T1000 (cell line): ENCODE measurements around the gene HSD11B1L.
"Not testable (repeated sequence)": the region's sequence is repeated elsewhere in the genome, so short reads cannot be mapped to it uniquely, and the experiment has no call there.

Source experiments
- DNase-seq: peaks from one replicate; lab custom pipeline; 2025; ENCODE audit warnings: mixed read lengths; lab: John Stamatoyannopoulos, UW

The HSD11B1L gene

GRCh38 chr19:5686647-5687359 lies 6.0 kb downstream of the HSD11B1L start:
- DNase-seq: peak; percentile 98

- DNase-seq: peak; percentile 69
These were observed 6.8 kb downstream of the HSD11B1L start for GRCh38 chr19:5687360-5688198.

DNA sequence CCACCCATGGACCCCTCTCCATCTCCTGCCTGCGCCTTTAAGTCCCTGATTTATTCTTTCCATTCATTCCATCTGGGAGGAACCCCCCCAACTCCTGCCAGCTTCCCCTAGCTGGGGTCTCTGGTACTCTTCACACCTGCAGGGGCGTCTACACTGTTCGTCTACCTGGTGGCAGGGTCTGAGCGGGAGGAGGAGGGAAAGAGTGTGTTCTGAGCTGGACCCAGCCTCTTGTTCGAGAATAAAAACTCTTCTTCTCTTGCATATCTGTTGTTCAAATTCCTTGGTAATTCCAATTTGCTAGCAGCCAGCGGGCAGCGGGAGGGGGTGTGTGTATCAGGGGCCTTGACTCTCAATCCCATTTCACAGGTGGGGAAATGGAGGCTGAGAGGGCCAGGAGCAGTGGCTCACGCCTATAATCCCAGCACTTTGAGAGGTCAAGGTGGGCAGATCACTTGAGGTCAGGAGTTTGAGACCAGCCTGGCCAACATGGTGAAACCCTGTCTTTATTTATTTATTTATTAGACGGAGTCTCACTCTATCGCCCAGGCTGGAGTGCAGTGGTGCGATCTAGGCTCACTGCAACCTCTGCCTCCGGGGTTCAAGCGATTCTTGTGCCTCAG lies 7.5 kb downstream of the HSD11B1L start:
- DNase-seq: not testable (repeated sequence)

DNA sequence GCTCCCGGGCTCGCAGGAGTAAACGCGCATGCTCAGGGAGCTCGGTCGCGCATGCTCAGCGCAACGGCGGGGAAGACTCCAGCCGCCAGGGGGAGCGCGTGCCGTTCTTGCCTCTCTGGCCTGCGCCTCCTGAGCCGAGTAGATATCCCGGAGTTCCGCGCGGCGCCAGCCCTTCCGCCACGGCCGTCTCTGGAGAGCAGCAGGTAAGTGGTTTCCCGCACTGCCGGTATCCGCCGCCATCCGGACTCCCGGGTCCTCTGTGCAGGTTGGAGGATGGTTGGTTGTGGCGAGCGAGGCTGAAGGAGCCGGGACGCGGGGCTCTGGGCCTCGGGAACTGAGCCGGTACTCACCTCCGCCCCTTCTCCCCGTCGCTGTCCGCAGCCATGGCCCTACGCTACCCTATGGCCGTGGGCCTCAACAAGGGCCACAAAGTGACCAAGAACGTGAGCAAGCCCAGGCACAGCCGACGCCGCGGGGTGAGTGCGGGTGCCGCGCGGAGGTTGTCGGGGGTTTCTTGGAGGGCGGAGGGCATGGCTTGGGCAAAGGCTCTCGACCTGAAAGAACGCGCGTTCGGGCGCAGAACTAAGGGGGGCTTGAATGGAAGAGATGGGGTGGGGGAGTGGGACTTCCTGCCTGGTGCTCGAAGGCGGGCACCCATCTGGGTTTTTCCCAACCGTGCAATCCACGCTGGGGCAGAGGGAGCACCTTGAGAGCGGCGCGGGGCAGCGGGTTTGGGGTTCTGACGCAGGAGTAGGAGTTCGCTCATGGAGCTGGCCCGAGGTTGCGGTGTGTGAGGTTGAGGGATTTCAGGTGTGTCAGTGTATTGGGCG lies 9.5 kb downstream of the HSD11B1L start, which contains the start of gene RPL36:
RPL36 (plus strand) TSS at position 171 of the 830 bp plus-strand sequence; CDS start at position 384, 213 bp downstream.
- peak; percentile 97 for DNase-seq

- DNase-seq: no peak
These were observed 10.4 kb downstream of the HSD11B1L start for GRCh38 chr19:5690955-5691821.

DNA sequence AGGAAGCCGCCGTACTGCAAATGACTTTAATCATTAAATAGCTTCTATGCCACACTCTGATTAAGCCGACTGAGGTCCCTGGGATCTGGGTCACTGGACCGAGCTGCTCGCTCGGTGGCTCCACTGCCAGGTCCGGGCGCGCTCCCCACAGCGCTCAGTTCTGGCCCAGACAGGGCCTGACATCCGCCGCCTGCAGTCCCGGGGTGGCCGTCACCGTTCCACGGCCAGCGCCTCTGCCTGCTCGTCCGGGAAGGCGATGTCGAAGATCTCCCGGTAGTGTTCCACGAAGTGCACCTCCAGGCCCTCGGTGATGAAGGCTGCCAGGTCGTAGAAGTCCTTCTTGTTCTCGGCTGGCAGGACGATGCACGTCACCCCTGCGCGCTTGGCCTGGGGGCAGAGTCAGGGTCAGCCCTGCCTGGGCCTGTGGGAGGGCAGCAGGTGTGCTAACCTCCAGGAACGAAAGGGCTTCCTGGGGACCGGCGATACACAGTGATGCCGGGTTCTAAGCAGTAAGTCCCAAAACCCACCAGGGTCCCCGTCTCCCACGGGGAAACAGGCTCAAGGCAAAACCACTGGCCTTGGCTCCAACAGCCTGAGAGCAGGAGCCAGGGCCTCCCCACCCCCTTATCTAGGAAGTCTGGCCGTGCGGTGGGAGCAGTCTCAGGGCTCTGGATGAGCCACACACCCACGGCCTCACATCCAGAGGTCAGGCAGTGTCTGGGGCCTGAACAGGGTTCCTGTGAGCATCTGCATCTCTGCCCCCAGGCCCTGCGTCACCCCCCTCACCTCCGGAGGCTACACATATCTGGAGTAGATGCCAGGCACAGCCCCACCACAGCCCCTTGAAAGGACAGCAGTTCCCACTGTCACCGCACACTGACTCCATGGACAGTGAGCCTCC lies 11.2 kb downstream of the HSD11B1L start:
- no peak for DNase-seq

GRCh38 chr19:5692723-5693194 lies 11.9 kb downstream of the HSD11B1L start:
- DNase-seq: no peak

DNA sequence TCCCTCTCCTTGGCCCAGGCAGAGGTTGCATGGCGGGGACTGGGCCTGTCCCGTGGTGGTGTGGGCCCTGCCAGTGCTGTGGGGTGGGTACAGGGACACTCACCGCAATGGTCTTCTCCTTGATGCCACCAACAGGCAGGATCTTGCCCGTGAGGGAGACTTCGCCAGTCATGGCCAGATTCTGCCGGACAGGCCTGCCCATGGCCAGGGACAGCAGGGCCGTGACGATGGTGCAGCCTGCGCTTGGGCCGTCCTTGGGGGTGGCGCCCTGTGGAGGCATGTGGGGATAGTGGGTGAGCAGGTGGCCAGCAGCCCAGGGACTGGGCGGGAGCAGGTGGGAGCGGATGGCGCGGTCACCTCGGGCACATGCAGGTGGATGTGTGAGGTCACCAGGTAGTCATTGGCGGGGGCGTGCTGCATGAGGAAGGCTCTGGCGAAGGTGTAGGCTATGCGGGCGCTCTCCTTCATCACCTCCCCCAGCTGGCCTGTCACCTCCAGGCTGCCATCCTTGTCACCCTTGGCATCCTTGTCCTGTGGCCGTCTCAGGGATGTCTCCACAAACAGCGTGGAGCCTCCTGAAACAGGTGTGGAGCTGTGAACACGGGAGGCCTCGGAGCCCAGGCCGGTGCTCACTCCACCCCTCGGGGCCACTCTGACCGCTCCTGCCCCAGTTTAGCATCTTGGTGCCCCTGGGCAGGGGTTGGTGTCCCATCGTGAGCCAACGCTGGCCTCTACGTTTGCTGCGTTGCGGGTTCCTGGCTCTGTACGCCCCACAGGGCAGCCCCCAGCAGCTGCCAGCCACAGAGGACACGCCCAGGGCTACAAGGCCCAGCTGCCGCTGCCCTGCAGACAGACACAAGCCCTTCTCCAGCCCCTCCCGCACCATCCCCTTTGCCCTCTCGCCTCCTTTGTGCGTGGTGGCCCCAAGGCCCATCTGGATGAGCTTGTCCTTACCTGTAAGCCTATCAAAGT lies 12.7 kb downstream of the HSD11B1L start:
- no peak for DNase-seq

DNA sequence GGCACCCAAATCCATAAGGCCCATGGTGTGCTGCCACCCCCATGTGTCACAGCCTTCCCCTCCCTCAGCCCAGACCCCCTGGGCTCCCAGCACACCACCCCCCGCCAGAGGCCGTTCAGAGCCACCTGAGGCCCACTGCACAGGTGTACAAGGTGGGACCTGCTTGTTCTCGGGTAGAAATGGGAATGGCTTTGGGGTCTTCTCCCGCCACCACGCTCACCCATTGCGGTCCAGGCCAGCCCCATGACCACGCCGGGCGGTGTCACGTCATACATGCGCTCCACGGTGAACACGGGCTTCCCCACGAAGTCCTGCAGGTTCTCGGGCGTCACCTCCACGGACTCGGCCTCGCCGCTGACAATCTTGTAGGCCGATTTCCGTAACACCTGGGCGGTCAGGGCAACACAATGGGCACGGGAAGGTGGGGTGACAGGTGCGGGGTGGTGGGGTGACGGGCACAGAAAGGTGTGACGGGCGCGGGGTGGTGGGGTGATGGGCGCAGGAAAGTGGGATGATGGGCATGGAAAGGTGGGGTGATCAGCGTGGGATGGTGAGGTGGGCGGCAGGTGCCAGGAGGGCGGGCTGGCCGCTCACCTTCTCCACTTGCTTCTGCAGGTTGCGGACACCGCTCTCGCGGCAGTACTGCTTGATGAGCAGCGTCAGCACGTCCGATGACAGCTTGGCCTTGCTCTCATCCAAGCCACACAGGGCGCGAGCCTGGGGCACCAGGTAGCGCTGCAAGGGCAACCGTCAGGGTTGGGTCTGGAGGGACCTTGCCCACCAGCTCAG lies 13.5 kb downstream of the HSD11B1L start:
- no peak for DNase-seq

DNA sequence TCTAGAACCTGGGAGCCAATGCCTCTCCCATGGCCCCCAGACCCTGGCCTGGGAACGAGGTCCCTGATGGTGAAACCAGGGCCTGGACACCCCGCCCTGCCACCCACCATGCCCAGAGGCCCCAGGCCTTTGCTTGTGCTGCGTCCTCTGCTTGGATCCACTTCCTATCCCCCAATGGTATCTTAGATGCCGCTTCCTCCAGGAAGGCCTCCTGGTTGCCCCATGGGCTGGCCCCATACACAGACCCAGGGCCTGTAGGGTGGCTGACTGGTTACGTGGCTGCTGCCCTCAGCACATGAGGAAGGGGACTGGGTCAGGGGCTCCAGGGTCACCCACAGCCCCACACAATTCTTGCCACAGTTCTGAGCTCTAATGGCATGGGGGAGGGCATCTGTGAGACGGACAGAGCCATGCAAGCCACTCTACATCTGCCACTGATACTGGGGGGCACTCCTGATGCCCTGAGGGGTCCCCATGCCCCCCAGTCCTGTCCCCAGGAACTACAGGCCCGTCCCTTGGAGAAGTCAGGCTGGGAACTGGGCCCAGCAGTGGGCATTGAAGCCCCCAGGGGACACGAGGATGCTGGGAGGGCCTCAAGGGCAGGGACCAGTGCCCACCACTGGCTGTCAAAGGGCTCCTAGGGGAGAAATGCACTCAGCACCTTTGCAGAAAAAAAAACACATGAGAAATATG lies 14.3 kb downstream of the HSD11B1L start:
- no peak for DNase-seq

GRCh38 chr19:5695649-5696195 lies 14.9 kb downstream of the HSD11B1L start:
- DNase-seq: no peak

DNA sequence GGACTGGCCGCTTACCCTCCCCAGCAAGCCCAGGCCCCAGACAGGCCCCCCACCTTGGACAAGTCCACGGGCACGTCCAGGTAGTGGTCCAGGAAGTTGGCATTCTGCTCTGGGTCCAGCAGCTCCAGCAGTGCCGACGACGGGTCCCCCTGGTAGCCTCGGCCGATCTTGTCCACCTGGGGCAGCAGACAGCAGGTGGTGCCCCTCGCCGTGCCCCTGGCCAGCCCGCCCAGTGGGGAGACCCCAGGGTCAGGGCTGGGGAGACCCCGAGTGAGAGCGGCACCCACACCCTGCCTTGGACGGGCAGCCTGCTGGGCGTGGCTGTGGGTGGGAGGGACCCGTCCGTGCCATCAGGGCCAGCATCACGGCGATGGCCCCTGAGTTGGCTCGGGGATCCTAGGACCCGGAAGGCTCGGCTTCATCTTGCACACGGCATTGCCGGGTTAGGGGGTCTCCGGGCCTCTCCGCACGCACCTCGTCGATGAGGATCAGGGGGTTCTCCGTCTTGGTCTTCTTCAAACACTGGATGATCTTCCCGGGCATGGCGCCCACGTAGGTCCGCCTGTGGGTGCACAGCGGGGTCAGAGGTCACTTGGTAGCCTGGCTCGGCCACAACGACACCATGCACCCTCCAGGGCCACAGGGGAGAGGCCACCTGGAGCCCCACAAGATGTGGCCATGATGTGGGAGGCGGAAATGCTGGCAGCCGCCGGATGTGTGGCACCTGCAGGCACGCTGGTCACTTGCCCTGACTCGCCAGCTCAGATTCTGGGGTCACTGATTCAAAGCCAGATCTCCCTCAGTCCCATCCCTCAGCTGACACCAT lies 15.6 kb downstream of the HSD11B1L start:
- no peak for DNase-seq

- no peak for DNase-seq
These were observed 16.4 kb downstream of the HSD11B1L start for GRCh38 chr19:5697022-5697889.

GRCh38 chr19:5697890-5698634 lies 17.2 kb downstream of the HSD11B1L start:
- DNase-seq: no peak
